GM12878 (cell line): ENCODE measurements around the gene PABPC1L. TPM values are rescaled to one million over a fixed set of nuclear protein-coding genes. Genes with fewer than 3 reads are reported as not detected.
A peak's percentile ranks its signal among the peaks of the same experiment; 100 is the strongest.

Source experiments
- BACH1 ChIP-seq: fragments of 450-650 bp; IDR thresholded peaks from 2 replicates; pipeline ENCODE4 v1.6.1; 2017; ENCODE audit warnings: mild to moderate bottlenecking, borderline replicate concordance
- BCL11A ChIP-seq: IDR thresholded peaks from 2 replicates; pipeline ENCODE4 v1.6.1; 2011; ENCODE audit warnings: low read depth, low read length
- CHD4 ChIP-seq: fragments of 200-600 bp; sonication (generic); IDR thresholded peaks from 2 replicates; pipeline ENCODE4 v1.6.1; 2016; ENCODE audit warnings: mild to moderate bottlenecking
- E2F8 ChIP-seq: fragments of 450-650 bp; IDR thresholded peaks from 2 replicates; pipeline ENCODE4 v1.6.1; 2018; ENCODE audit warnings: mild to moderate bottlenecking, low read depth, moderate library complexity; ENCODE audit not compliant: partially characterized antibody
- ESRRA ChIP-seq: IDR thresholded peaks from 2 replicates; pipeline ENCODE4 v1.6.1; 2012; ENCODE audit warnings: mild to moderate bottlenecking, low read length, improper control_type of control experiment
- GABPA ChIP-seq: IDR thresholded peaks from 2 replicates; pipeline ENCODE4 v1.6.1; 2014; ENCODE audit warnings: antibody characterized with exemption, low read depth, mild to moderate bottlenecking, inconsistent platforms
- LARP7 ChIP-seq: fragments of 450-650 bp; IDR thresholded peaks from 2 replicates; pipeline ENCODE4 v1.6.1; 2017; ENCODE audit warnings: mild to moderate bottlenecking
- MTA3 ChIP-seq: IDR thresholded peaks from 2 replicates; pipeline ENCODE4 v1.6.1; 2012; ENCODE audit warnings: low read length, inconsistent platforms, borderline replicate concordance
- MYC ChIP-seq: IDR thresholded peaks from 2 replicates; pipeline ENCODE4 v1.6.1; 2011; ENCODE audit warnings: mild to moderate bottlenecking, low read length, moderate library complexity, inconsistent platforms; ENCODE audit not compliant: insufficient read depth, insufficient replicate concordance, insufficient read length, severe bottlenecking
- NFIC ChIP-seq: IDR thresholded peaks from 2 replicates; pipeline ENCODE4 v1.6.1; 2012; ENCODE audit warnings: low read depth, mild to moderate bottlenecking, inconsistent platforms, low read length, moderate library complexity
- POU2F2 ChIP-seq: IDR thresholded peaks from 3 replicates; pipeline ENCODE4 v1.6.1; 2011; ENCODE audit warnings: low read depth, mild to moderate bottlenecking, low read length, borderline replicate concordance
- PRDM15 ChIP-seq: fragments of 450-650 bp; formaldehyde crosslinking; IDR thresholded peaks from 2 replicates; pipeline ENCODE4 v1.4.0; 2020; ENCODE audit warnings: mild to moderate bottlenecking, moderate library complexity
- SIN3A ChIP-seq: IDR thresholded peaks from 2 replicates; pipeline ENCODE4 v1.6.1; 2012; ENCODE audit warnings: low read depth, low read length, improper control_type of control experiment
- SMARCA5 ChIP-seq: fragments of 450-650 bp; IDR thresholded peaks from 2 replicates; pipeline ENCODE4 v1.6.1; 2017; ENCODE audit warnings: mild to moderate bottlenecking
- STAT3 ChIP-seq: IDR thresholded peaks from 2 replicates; pipeline ENCODE4 v1.6.1; 2011; ENCODE audit warnings: low read depth, low read length, improper control_type of control experiment
- SUZ12 ChIP-seq: fragments of 200-600 bp; sonication (generic); IDR thresholded peaks from one replicate; pipeline ENCODE4 v1.6.1; 2018; ENCODE audit warnings: antibody characterized with exemption, mild to moderate bottlenecking; ENCODE audit not compliant: unreplicated experiment
- TCF3 ChIP-seq: IDR thresholded peaks from 2 replicates; pipeline ENCODE4 v1.6.1; 2012; ENCODE audit warnings: low read depth, mild to moderate bottlenecking, low read length, borderline replicate concordance; ENCODE audit not compliant: insufficient read depth
- USF1 ChIP-seq: IDR thresholded peaks from 2 replicates; pipeline ENCODE4 v1.6.1; 2011; ENCODE audit warnings: borderline replicate concordance, low read depth, mild to moderate bottlenecking, moderate library complexity, mixed read lengths, low read length; ENCODE audit not compliant: insufficient read depth; ENCODE audit errors: extremely low read length
- ZNF207 ChIP-seq: fragments of 450-650 bp; IDR thresholded peaks from 2 replicates; pipeline ENCODE4 v1.6.1; 2014; ENCODE audit warnings: antibody characterized with exemption, mild to moderate bottlenecking, borderline replicate concordance
- ZNF24 ChIP-seq: fragments of 450-650 bp; IDR thresholded peaks from 2 replicates; pipeline ENCODE4 v1.6.1; 2017; ENCODE audit warnings: antibody characterized with exemption, mild to moderate bottlenecking
- ZNF274 ChIP-seq: IDR thresholded peaks from one replicate; pipeline ENCODE4 v1.8.0; 2011; ENCODE audit not compliant: insufficient read length, insufficient read depth
- polyA plus RNA-seq, 11 experiments: library from polyadenylated mRNA; depleted of rRNA in 4 of 11; unstranded in 6 of 11; stranded (reverse) in 5 of 11; fragments of >200 nt; fragmentation: Nextera tagmentation in 4 of 11; fragmentation: Illumina TruSeq in 1 of 11; extraction: Ambion mirVana in 4 of 11; extraction: Trizol in 1 of 11; gene quantifications; 1 replicate in 1 of 11; 2 replicates in 10 of 11; pipeline versions ENCODE4 v1.2.1 to v1.2.3, GENCODE V29; 2011 to 2016; ENCODE audit warnings: inconsistent platforms in 2 of 11, missing spikeins in 2 of 11, low read depth in 1 of 11
- total RNA-seq, 4 experiments: library from RNA; depleted of rRNA in 3 of 4; stranded (reverse); fragments of >200 nt in 3 of 4; fragmentation: Illumina TruSeq in 1 of 4; extraction: Trizol in 1 of 4; gene quantifications; 2 replicates each; pipeline versions ENCODE4 v1.2.1 to v1.2.3, GENCODE V29; 2013 to 2021

The PABPC1L gene
- total and polyA plus RNA-seq, 10 of the 15 experiments (the other 5 are each of a cell fraction or from before 2014, with no cell fraction given): 6.1 to 66.8 (median 11.9) TPM

- TF ChIP-seq POU2F2 (no peak), USF1 (peak; percentile 83), CHD4 (no peak), MTA3 (no peak), MYC (no peak), BCL11A (no peak), SIN3A (0 out of 2 replicates have a peak, but pooled peaks have one; percentile 39), E2F8 (no peak), SMARCA5 (peak; percentile 86), GABPA (peak; percentile 83; the same call in 1 of the 2 replicates), SUZ12 (no peak), ZNF207 (no peak), ESRRA (no peak), ZNF274 (no peak), ZNF24 (no peak), TCF3 (no peak), PRDM15 (CRISPR knock-in tag) (no peak), NFIC (no peak), LARP7 (peak; percentile 96), BACH1 (peak; percentile 81), STAT3 (no peak)
Measured at GRCh38 chr20:44885392-44886265, 24.2 kb upstream of the PABPC1L start, which contains the start of gene YWHAB (continued).
